Activated naive CD4-positive, alpha-beta T cell treated with anti-CD3 and anti-CD28 coated beads, Interleukin-2, amount 10 ng/mL, durations not matched to agents 7 days and 5 days (primary cell): ENCODE measurements around the gene SMIM34.
"Not testable (repeated sequence)": the region's sequence is repeated elsewhere in the genome, so short reads cannot be mapped to it uniquely, and the experiment has no call there.

ENCODE experiments used
- CTCF ChIA-PET: fragments of 350-600 bp; sonication (Branson Sonifier 250); formaldehyde crosslinking; loops from one replicate; lab custom pipeline; 2021; ENCODE audit warnings: antibody characterized with exemption; lab: Charles Lee
- DNase-seq: peaks from one replicate; pipeline ENCODE4 v3.0.0-alpha.2; 2020
- H3K27ac Mint-ChIP-seq: one replicate; pipeline ENCODE4 v1.8.0; 2021; ENCODE audit warnings: mild to moderate bottlenecking, moderate library complexity, mixed read lengths
- H3K27me3 Mint-ChIP-seq: one replicate; pipeline ENCODE4 v1.8.0; 2021; ENCODE audit warnings: mild to moderate bottlenecking, mixed read lengths
- H3K36me3 Mint-ChIP-seq: one replicate; pipeline ENCODE4 v1.8.0; 2021; ENCODE audit warnings: mixed read lengths
- H3K4me1 Mint-ChIP-seq: one replicate; pipeline ENCODE4 v1.8.0; 2021; ENCODE audit warnings: mixed read lengths
- H3K4me3 Mint-ChIP-seq: one replicate; pipeline ENCODE4 v1.8.0; 2021; ENCODE audit warnings: mild to moderate bottlenecking, moderate library complexity, mixed read lengths
- H3K9me3 Mint-ChIP-seq: one replicate; pipeline ENCODE4 v1.8.0; 2021; ENCODE audit warnings: mixed read lengths

Gene SMIM34

GRCh38 chr21:34404742-34405141, 19.0 kb downstream of the SMIM34 start:
- H3K4me1 Mint-ChIP-seq, H3K9me3 Mint-ChIP-seq, CTCF ChIA-PET, DNase-seq, H3K27me3 Mint-ChIP-seq, H3K27ac Mint-ChIP-seq, H3K4me3 Mint-ChIP-seq, H3K36me3 Mint-ChIP-seq: not testable (repeated sequence)

- H3K9me3 Mint-ChIP-seq, H3K27me3 Mint-ChIP-seq, H3K4me1 Mint-ChIP-seq, H3K4me3 Mint-ChIP-seq, H3K36me3 Mint-ChIP-seq, DNase-seq, CTCF ChIA-PET, H3K27ac Mint-ChIP-seq: not testable (repeated sequence)
These were observed 23.2 kb downstream of the SMIM34 start for GRCh38 chr21:34400522-34400921.

GRCh38 chr21:34383724-34384415, 39.9 kb downstream of the SMIM34 start:
- H3K4me3 Mint-ChIP-seq, H3K27me3 Mint-ChIP-seq, H3K36me3 Mint-ChIP-seq, CTCF ChIA-PET, H3K9me3 Mint-ChIP-seq, H3K27ac Mint-ChIP-seq, H3K4me1 Mint-ChIP-seq, DNase-seq: not testable (repeated sequence)

- H3K4me3 Mint-ChIP-seq, DNase-seq, H3K27me3 Mint-ChIP-seq, H3K4me1 Mint-ChIP-seq, H3K27ac Mint-ChIP-seq, H3K9me3 Mint-ChIP-seq, H3K36me3 Mint-ChIP-seq, CTCF ChIA-PET: not testable (repeated sequence)
These were observed 40.6 kb downstream of the SMIM34 start for GRCh38 chr21:34383138-34383537.

- H3K4me3 Mint-ChIP-seq, H3K9me3 Mint-ChIP-seq, H3K27me3 Mint-ChIP-seq, H3K4me1 Mint-ChIP-seq, H3K36me3 Mint-ChIP-seq, DNase-seq, CTCF ChIA-PET, H3K27ac Mint-ChIP-seq: not testable (repeated sequence)
These were observed 48.2 kb downstream of the SMIM34 start for GRCh38 chr21:34375619-34375972.

- H3K9me3 Mint-ChIP-seq, H3K4me1 Mint-ChIP-seq, DNase-seq, H3K27ac Mint-ChIP-seq, H3K36me3 Mint-ChIP-seq, H3K27me3 Mint-ChIP-seq, CTCF ChIA-PET, H3K4me3 Mint-ChIP-seq: not testable (repeated sequence)
These were observed 48.7 kb downstream of the SMIM34 start, which contains the start of gene SMIM11 for GRCh38 chr21:34374940-34375618. Gene SMIM11 (plus strand): TSS chr21:34375507. CDS start chr21:34379505, 3,998 bp downstream.

- H3K27me3 Mint-ChIP-seq, H3K9me3 Mint-ChIP-seq, H3K27ac Mint-ChIP-seq, CTCF ChIA-PET, H3K4me3 Mint-ChIP-seq, H3K4me1 Mint-ChIP-seq, DNase-seq, H3K36me3 Mint-ChIP-seq: not testable (repeated sequence)
These were observed 49.3 kb downstream of the SMIM34 start for GRCh38 chr21:34374462-34374861.

- H3K27me3 Mint-ChIP-seq, result peaks cover 20% of the 10 kb centered on the region
- H3K4me3 Mint-ChIP-seq, result no peak overlapping the region
- H3K4me1 Mint-ChIP-seq, result no peaks in the 10 kb centered on the region
- H3K36me3 Mint-ChIP-seq, result no peaks in the 10 kb centered on the region
- no peak for DNase-seq
- no peak overlapping the region for H3K27ac Mint-ChIP-seq
- no peaks in the 10 kb centered on the region for H3K9me3 Mint-ChIP-seq
- CTCF ChIA-PET, result no interaction called here
These were observed 51.4 kb downstream of the SMIM34 start for GRCh38 chr21:34372321-34372720.

GRCh38 chr21:34369741-34370140, 54.0 kb downstream of the SMIM34 start:
- DNase-seq, result no peak
- CTCF ChIA-PET, result no interaction called here
- Mint-ChIP-seq H3K4me1 (no peaks in the 10 kb centered on the region), H3K9me3 (no peaks in the 10 kb centered on the region), H3K4me3 (no peak overlapping the region), H3K27ac (no peak overlapping the region), H3K27me3 (peaks cover 20% of the 10 kb centered on the region), H3K36me3 (no peaks in the 10 kb centered on the region)
